Measurements from ENCODE around the gene CDC42SE1.

Gene CDC42SE1

DNA sequence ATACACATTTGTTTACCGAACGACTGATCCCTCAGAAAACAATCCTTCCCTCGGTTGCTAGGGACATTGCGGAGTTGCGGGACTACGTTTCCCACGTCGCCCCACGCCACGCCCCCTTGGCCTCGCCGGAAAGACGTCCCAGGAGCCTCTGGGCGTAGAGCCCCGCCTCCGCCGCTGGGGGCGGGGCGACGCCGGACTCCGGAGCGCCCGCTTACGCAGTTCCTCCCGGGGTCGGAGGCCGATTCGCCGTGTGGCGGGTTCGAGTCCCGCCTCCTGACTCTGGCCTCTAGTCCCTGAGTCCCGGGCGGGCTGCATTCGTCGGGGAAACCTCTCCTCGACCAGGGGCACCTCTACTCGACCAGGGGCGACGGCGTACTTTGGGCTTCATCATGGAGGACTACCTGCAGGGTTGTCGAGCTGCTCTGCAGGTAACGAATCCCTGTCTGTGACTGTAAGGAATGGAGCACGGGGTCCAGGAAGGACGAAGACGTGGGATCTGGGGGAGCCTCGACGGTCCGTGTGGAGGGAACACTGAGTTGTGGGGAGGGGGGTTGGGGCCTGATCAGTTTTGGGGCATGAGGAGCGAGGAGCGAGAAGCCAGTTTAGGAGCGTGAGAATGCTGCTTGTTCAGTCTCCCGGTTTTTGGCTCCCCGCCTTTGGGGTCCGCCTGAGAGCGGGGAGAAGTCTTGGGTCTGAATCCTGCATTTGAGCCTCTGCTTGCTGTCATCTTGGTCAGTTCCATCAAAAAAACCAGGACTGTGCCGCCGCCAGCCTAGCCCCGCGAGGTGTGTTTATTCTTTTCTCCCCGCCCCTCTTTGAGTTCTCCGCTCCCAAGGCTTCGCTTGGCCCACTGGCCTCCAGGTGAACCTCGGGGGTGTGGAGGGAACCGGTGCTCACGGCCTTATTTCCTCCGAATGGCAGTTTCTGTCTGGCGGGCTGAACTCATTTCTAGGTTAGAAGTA, 50.9 kb downstream of the CDC42SE1 start, which contains the start of gene PRUNE1:
Gene PRUNE1 (plus strand): TSS at position 206 of the 962 bp plus-strand sequence. CDS start 184 bp downstream, at position 390.
- H3K36me3 ChIP-seq (replicated peaks in 1 of 2; ENCODE audit: control insufficient read depth in 2 of 2, insufficient read depth in 2 of 2, low read length in 2 of 2): no peaks in the 10 kb centered on the region
- peak within 1 kb of the TSS; percentile 16 for H2AK5ac ChIP-seq (ENCODE audit: low read depth, low read length)
- no peaks in the 10 kb centered on the region for H3K9me3 ChIP-seq (replicated peaks in 1 of 2; ENCODE audit: control insufficient read depth in 2 of 2, insufficient read depth in 1 of 2, low read depth in 1 of 2, low read length in 2 of 2)
- no peak within 1 kb of the TSS for H2BK12ac ChIP-seq (ENCODE audit: low read length)
- no peak within 1 kb of the TSS for H3K27ac ChIP-seq (replicated peaks; ENCODE audit: low read length)
- H2AFZ ChIP-seq (ENCODE audit: low read length): peak within 1 kb of the TSS; percentile 92
- peak; percentile 92 for DNase-seq (ENCODE audit: low spot score)
- peak within 1 kb of the TSS; percentile 99 for H3K9ac ChIP-seq (ENCODE audit: low read depth, low read length, poor library complexity)
- H3K4me2 ChIP-seq (ENCODE audit: insufficient read depth, low read length, poor library complexity, severe bottlenecking): peak within 1 kb of the TSS; percentile 77
- H3K4ac ChIP-seq (ENCODE audit: low read length): peak within 1 kb of the TSS; percentile 28
- H4K91ac ChIP-seq (ENCODE audit: low read depth, low read length, poor library complexity): no peak within 1 kb of the TSS
- H2BK5ac ChIP-seq (ENCODE audit: low read length): no peak within 1 kb of the TSS
- peak within 1 kb of the TSS; percentile 21 for H2BK120ac ChIP-seq (ENCODE audit: low read depth, low read length)
- H3K4me3 ChIP-seq (ENCODE audit: low read length in 2 of 2): peak within 1 kb of the TSS; percentile 84 to 90
- H2BK15ac ChIP-seq (ENCODE audit: low read length): no peak within 1 kb of the TSS
- no CpG with 5 or more reads among the region's 69 CpGs for WGBS, 2 donors (ENCODE audit: extremely low coverage in 2 of 2, insufficient read length in 2 of 2, insufficient replicate concordance in 1 of 2)
- H3K14ac ChIP-seq (ENCODE audit: low read length): peak within 1 kb of the TSS; percentile 89
- H3K79me1 ChIP-seq (ENCODE audit: low read depth, low read length): peaks cover 3% of the 10 kb centered on the region
- H3K18ac ChIP-seq (ENCODE audit: low read length): peak within 1 kb of the TSS; percentile 49
- H4K8ac ChIP-seq (ENCODE audit: low read depth, low read length): no peak within 1 kb of the TSS
- H3K27me3 ChIP-seq (ENCODE audit: control insufficient read depth in 3 of 3, insufficient read depth in 3 of 3, low read depth in 1 of 3, low read length in 3 of 3): no peaks in the 10 kb centered on the region
- peak within 1 kb of the TSS; percentile 5 for H3K23ac ChIP-seq (ENCODE audit: low read depth, low read length, poor library complexity)
- peaks cover 12 to 16% of the 10 kb centered on the region in 2 donors for H3K4me1 ChIP-seq (ENCODE audit: control insufficient read depth in 2 of 2, insufficient read depth in 1 of 2, low read depth in 1 of 2, low read length in 2 of 2)

DNA sequence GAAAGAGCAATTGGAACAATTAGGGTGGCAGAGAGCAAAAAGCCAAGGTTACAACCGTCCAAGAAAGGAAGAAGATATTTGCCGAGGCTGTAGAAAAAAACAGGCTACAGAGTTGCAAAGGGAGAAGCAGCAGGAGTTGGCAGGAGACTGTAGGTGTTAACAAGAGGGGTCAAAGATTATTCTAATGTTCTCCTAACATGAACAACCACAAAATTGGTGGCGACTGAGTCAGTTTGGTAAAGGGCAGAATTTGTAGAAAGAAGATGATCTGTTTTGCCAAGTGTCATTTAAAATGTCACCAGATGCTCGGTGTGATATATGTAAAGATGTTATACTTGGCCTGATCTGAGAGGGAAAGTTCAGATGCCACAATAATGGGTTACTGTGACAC, 51.6 kb downstream of the CDC42SE1 start:
- H3K9ac ChIP-seq (ENCODE audit: low read depth, low read length, poor library complexity): no peak overlapping the region
- H4K91ac ChIP-seq (ENCODE audit: low read depth, low read length, poor library complexity): no peak overlapping the region
- H3K4me3 ChIP-seq (ENCODE audit: low read length in 2 of 2): peak overlapping the region in 1 of 2 donors; percentile 90
- no peaks in the 10 kb centered on the region for H3K36me3 ChIP-seq (replicated peaks in 1 of 2; ENCODE audit: control insufficient read depth in 2 of 2, insufficient read depth in 2 of 2, low read length in 2 of 2)
- peak; percentile 31 for DNase-seq (ENCODE audit: low spot score)
- WGBS, 2 donors (ENCODE audit: extremely low coverage in 2 of 2, insufficient read length in 2 of 2, insufficient replicate concordance in 1 of 2): no CpG with 5 or more reads among the region's 4 CpGs
- H2BK12ac ChIP-seq (ENCODE audit: low read length): no peak overlapping the region
- H2BK120ac ChIP-seq (ENCODE audit: low read depth, low read length): no peak overlapping the region
- H3K4me2 ChIP-seq (ENCODE audit: insufficient read depth, low read length, poor library complexity, severe bottlenecking): no peak overlapping the region
- no peak overlapping the region for H3K27ac ChIP-seq (replicated peaks; ENCODE audit: low read length)
- H3K4ac ChIP-seq (ENCODE audit: low read length): no peak overlapping the region
- no peaks in the 10 kb centered on the region for H3K79me1 ChIP-seq (ENCODE audit: low read depth, low read length)
- H2AK5ac ChIP-seq (ENCODE audit: low read depth, low read length): no peak overlapping the region
- peak overlapping the region; percentile 92 for H2AFZ ChIP-seq (ENCODE audit: low read length)
- H3K14ac ChIP-seq (ENCODE audit: low read length): no peak overlapping the region
- no peak overlapping the region for H3K18ac ChIP-seq (ENCODE audit: low read length)
- H3K23ac ChIP-seq (ENCODE audit: low read depth, low read length, poor library complexity): no peak overlapping the region
- H3K9me3 ChIP-seq (replicated peaks in 1 of 2; ENCODE audit: control insufficient read depth in 2 of 2, insufficient read depth in 1 of 2, low read depth in 1 of 2, low read length in 2 of 2): no peaks in the 10 kb centered on the region
- H4K8ac ChIP-seq (ENCODE audit: low read depth, low read length): no peak overlapping the region
- no peaks in the 10 kb centered on the region for H3K27me3 ChIP-seq (ENCODE audit: control insufficient read depth in 3 of 3, insufficient read depth in 3 of 3, low read depth in 1 of 3, low read length in 3 of 3)
- H3K4me1 ChIP-seq (ENCODE audit: control insufficient read depth in 2 of 2, insufficient read depth in 1 of 2, low read depth in 1 of 2, low read length in 2 of 2): peaks cover 12 to 16% of the 10 kb centered on the region in 2 donors
- no peak overlapping the region for H2BK15ac ChIP-seq (ENCODE audit: low read length)
- H2BK5ac ChIP-seq (ENCODE audit: low read length): no peak overlapping the region

- Histone ChIP-seq H3K79me1 (ENCODE audit: low read depth, low read length) (no peaks in the 10 kb centered on the region), H3K9me3 (replicated peaks in 1 of 2; ENCODE audit: control insufficient read depth in 2 of 2, insufficient read depth in 1 of 2, low read depth in 1 of 2, low read length in 2 of 2) (no peaks in the 10 kb centered on the region), H2BK5ac (ENCODE audit: low read length) (no peak within 1 kb of the TSS), H3K23ac (ENCODE audit: low read depth, low read length, poor library complexity) (no peak within 1 kb of the TSS), H3K27me3 (ENCODE audit: control insufficient read depth in 3 of 3, insufficient read depth in 3 of 3, low read depth in 1 of 3, low read length in 3 of 3) (no peaks in the 10 kb centered on the region), H2BK15ac (ENCODE audit: low read length) (no peak within 1 kb of the TSS), H2AFZ (ENCODE audit: low read length) (peak within 1 kb of the TSS; percentile 92), H2BK120ac (ENCODE audit: low read depth, low read length) (no peak within 1 kb of the TSS), H3K36me3 (replicated peaks in 1 of 2; ENCODE audit: control insufficient read depth in 2 of 2, insufficient read depth in 2 of 2, low read length in 2 of 2) (peaks cover 0 to 6% of the 10 kb centered on the region in 2 donors), H3K9ac (ENCODE audit: low read depth, low read length, poor library complexity) (peak within 1 kb of the TSS; percentile 85), H4K91ac (ENCODE audit: low read depth, low read length, poor library complexity) (no peak within 1 kb of the TSS), H3K27ac (replicated peaks; ENCODE audit: low read length) (peak within 1 kb of the TSS; percentile 53), H3K4me1 (ENCODE audit: control insufficient read depth in 2 of 2, insufficient read depth in 1 of 2, low read depth in 1 of 2, low read length in 2 of 2) (peaks cover 12 to 16% of the 10 kb centered on the region in 2 donors), H3K4me2 (ENCODE audit: insufficient read depth, low read length, poor library complexity, severe bottlenecking) (peak within 1 kb of the TSS; percentile 81), H3K4me3 (ENCODE audit: low read length in 2 of 2) (peak within 1 kb of the TSS; percentile 63 to 90), H4K8ac (ENCODE audit: low read depth, low read length) (no peak within 1 kb of the TSS), H2AK5ac (ENCODE audit: low read depth, low read length) (no peak within 1 kb of the TSS), H3K18ac (ENCODE audit: low read length) (peak within 1 kb of the TSS; percentile 86), H3K4ac (ENCODE audit: low read length) (no peak within 1 kb of the TSS), H3K14ac (ENCODE audit: low read length) (no peak within 1 kb of the TSS), H2BK12ac (ENCODE audit: low read length) (no peak within 1 kb of the TSS)
- DNase-seq (ENCODE audit: low spot score): peak; percentile 75
- no CpG with 5 or more reads among the region's 18 CpGs for WGBS, 2 donors (ENCODE audit: extremely low coverage in 2 of 2, insufficient read length in 2 of 2, insufficient replicate concordance in 1 of 2)
Observed at GRCh38 chr1:151006327-151007052, 52.9 kb downstream of the CDC42SE1 start, which contains the start of gene MINDY1. Gene MINDY1, minus strand, starts transcription at chr1:151006902. Its CDS starts 4,285 bp downstream, at chr1:151002617.
